MG63 (cell line): ENCODE data around the gene WIPF1. TPM values are rescaled to one million over a fixed set of nuclear protein-coding genes. Genes with fewer than 3 reads are reported as not detected.

Experiments used
- DNase-seq: peaks from one replicate; pipeline ENCODE4 v3.0.0-alpha.2; 2020
- H3K27me3 ChIP-seq: fragments of 250-450 bp; sonication (Bioruptor Pico); 2 replicates; pipeline ENCODE4 v1.5.1; 2020; ENCODE audit warnings: mild to moderate bottlenecking, moderate library complexity
- H3K36me3 ChIP-seq: fragments of 250-450 bp; sonication (Bioruptor Pico); 2 replicates; pipeline ENCODE4 v1.5.1; 2020; ENCODE audit warnings: mild to moderate bottlenecking, moderate library complexity
- H3K4me3 ChIP-seq: fragments of 250-450 bp; sonication (Bioruptor Pico); 2 replicates; pipeline ENCODE4 v1.5.1; 2020; ENCODE audit warnings: mild to moderate bottlenecking, moderate library complexity
- H3K9me3 ChIP-seq: fragments of 250-450 bp; sonication (Bioruptor Pico); 2 replicates; pipeline ENCODE4 v1.5.1; 2020; ENCODE audit warnings: mild to moderate bottlenecking, moderate library complexity
- total RNA-seq: library from RNA; depleted of rRNA; stranded (reverse); fragments of >200 nt; shearing (Covaris generic); gene quantifications from 2 replicates; pipeline ENCODE4 v1.2.3, GENCODE V29; 2014; ENCODE audit warnings: low replicate concordance; rRNA removed

The WIPF1 gene, protein sequence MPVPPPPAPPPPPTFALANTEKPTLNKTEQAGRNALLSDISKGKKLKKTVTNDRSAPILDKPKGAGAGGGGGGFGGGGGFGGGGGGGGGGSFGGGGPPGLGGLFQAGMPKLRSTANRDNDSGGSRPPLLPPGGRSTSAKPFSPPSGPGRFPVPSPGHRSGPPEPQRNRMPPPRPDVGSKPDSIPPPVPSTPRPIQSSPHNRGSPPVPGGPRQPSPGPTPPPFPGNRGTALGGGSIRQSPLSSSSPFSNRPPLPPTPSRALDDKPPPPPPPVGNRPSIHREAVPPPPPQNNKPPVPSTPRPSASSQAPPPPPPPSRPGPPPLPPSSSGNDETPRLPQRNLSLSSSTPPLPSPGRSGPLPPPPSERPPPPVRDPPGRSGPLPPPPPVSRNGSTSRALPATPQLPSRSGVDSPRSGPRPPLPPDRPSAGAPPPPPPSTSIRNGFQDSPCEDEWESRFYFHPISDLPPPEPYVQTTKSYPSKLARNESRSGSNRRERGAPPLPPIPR
- 4.3 and 4.6 TPM in 2 replicates for total RNA-seq

DNA sequence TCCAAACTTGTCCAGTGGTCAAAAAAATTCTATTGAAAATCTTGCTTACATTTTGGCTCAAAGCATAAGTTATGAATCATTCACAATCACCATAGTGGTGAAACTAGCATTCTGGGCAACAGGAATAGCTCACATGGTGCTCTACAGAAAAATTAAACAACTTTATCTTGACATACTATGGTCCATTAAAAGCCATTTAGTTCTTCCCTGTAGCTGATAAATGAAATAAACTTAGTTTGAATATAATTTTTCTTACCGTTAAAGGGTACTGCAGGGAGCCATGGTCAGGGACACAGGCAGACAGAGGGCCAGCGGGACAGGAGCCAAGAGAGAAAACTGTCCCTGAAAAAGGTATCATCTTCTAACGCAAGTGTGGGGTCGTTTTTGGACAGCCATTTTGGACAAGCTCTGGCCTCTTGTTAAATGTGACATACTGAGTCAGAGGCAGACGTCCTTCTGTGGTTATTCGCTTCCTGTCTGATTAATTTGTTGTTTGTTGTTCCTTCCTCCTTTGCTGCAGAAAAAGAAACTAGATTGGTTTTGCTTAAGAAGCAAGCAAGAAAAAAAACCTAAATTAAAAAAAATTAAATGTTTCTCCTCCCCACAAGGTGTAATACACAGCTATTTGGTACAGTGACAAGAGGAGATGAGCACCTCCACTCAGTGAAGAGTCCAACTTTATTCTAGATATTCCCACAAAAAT, at the start of gene WIPF1:
Gene WIPF1, minus strand, starts transcription at position 460 of the 703 bp plus-strand sequence. CDS start 12,231 bp downstream, outside the sequence.
- Histone ChIP-seq H3K9me3 (no peaks in the 10 kb centered on the region), H3K4me3 (peak within 1 kb of the TSS; percentile 17), H3K27me3 (no peaks in the 10 kb centered on the region), H3K36me3 (no peaks in the 10 kb centered on the region)
- peak; percentile 44 for DNase-seq

- no peak for DNase-seq
- Histone ChIP-seq H3K4me3 (no peak overlapping the region), H3K9me3 (peaks cover 8% of the 10 kb centered on the region), H3K36me3 (no peaks in the 10 kb centered on the region), H3K27me3 (no peaks in the 10 kb centered on the region)
Measured at GRCh38 chr2:174645296-174645695, 47.7 kb upstream of the WIPF1 start.

DNA sequence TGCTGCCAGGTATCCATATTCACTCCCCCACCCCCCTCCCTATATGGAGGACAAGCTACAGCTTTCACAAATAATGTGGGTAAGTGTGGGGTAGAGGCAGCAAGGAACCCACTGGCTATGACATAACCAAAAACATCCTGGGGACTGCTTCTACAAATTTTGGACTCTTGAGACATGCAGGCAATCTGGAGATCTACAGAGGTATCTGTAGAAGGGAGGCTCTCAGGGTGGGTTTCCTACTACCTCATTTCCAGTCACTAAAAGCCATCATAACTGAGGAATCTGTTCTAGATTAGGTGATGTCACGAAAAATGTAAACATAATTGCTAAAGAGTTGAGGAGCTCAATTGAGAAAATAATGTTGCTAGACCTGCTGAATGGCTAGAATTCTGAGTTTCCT, 46.8 kb upstream of the WIPF1 start:
- no peak for DNase-seq
- H3K4me3 ChIP-seq, result no peak overlapping the region
- peaks cover 8% of the 10 kb centered on the region for H3K9me3 ChIP-seq
- no peaks in the 10 kb centered on the region for H3K27me3 ChIP-seq
- no peaks in the 10 kb centered on the region for H3K36me3 ChIP-seq

DNA sequence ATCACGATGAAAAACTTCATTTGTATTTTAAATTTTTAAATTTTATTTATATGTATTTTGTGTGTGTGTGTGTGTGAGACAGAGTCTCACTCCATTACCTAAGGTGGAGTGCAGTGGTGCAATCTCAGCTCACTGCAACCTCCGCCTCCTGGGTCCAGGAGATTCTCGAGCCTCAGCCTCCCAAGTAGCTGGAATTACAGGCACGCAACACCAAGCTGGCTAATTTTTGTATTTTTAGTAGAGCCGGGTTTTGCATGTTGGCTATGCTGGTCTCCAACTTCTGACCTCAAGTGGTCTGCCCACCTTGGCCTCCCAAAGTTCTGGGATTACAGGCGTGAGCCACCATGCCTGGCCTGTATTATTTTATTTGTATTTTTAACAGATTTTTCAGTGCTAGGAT, 45.8 kb upstream of the WIPF1 start:
- no peaks in the 10 kb centered on the region for H3K27me3 ChIP-seq
- no peaks in the 10 kb centered on the region for H3K9me3 ChIP-seq
- no peak for DNase-seq
- no peak overlapping the region for H3K4me3 ChIP-seq
- no peaks in the 10 kb centered on the region for H3K36me3 ChIP-seq

- DNase-seq, result no peak
- no peaks in the 10 kb centered on the region for H3K27me3 ChIP-seq
- H3K36me3 ChIP-seq, result no peaks in the 10 kb centered on the region
- H3K9me3 ChIP-seq, result no peaks in the 10 kb centered on the region
- H3K4me3 ChIP-seq, result no peak overlapping the region
Measured at GRCh38 chr2:174641168-174641567, 43.6 kb upstream of the WIPF1 start.

DNA sequence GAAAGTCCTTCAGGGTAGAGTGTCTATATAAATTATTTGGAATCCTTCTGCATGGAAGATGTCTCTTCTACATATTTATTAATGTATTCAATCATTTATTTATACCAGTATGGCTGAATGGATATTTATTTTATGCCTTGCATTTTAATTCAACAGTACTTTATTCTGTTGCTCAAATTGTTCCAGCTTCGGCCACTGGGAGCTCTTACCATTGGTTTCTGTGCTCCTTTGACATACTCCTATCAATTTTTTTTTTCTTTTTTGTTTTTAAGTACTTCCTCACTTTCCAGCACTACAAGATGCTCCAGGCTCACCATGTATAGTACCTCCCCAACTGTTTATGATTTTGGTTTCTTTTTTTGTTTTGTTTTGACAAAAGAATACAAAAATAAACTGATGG, 39.4 kb upstream of the WIPF1 start:
- Histone ChIP-seq H3K9me3 (no peaks in the 10 kb centered on the region), H3K27me3 (no peaks in the 10 kb centered on the region), H3K36me3 (no peaks in the 10 kb centered on the region; the same call in 1 of the 2 replicates), H3K4me3 (no peak overlapping the region)
- no peak for DNase-seq

DNA sequence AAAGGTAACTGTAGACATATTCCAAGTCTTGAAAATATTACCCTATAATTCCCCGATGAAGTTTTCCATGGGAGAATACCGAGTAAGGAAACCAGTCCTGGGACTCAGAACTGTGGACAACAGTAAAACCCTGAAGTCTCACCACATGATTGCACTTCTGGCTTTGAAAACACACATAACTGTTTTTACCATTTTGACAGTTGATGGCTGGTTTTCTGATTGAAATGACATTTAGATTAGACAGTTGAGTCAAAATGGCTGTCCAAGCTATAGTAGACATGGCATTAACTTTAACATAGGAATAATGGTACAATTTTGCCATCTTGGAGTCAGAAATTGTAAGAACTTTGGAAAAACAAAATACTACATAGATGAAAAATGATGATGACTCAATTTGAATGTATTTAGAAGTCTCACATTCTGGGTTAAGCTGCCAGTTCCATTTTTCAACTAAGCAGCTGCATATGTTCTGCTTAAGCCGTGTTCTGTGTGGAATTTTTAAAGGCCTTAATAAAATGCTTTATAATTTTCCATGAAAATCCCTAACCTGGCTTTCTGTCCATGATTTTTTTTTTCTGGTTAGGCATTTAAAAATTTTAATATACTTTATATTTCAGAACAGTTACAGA, 38.3 kb upstream of the WIPF1 start:
- DNase-seq, result no peak
- no peaks in the 10 kb centered on the region for H3K27me3 ChIP-seq

GRCh38 chr2:174635015-174635593, 37.5 kb upstream of the WIPF1 start:
- Histone ChIP-seq H3K9me3 (no peaks in the 10 kb centered on the region), H3K27me3 (no peaks in the 10 kb centered on the region), H3K36me3 (no peaks in the 10 kb centered on the region; the same call in none of the 2 replicates), H3K4me3 (no peak overlapping the region)
- DNase-seq, result no peak

More for the DNA sequence above, 38.3 kb upstream of the WIPF1 start:
- Histone ChIP-seq H3K36me3 (no peaks in the 10 kb centered on the region; the same call in 1 of the 2 replicates), H3K4me3 (no peak overlapping the region), H3K9me3 (no peaks in the 10 kb centered on the region)

- Histone ChIP-seq H3K9me3 (no peaks in the 10 kb centered on the region), H3K4me3 (no peak overlapping the region)
- no peak for DNase-seq
Measured at GRCh38 chr2:174634130-174635014, 36.8 kb upstream of the WIPF1 start.

GRCh38 chr2:174633623-174633930, 36.0 kb upstream of the WIPF1 start:
- H3K36me3 ChIP-seq, result peaks cover 2% of the 10 kb centered on the region
- no peaks in the 10 kb centered on the region for H3K27me3 ChIP-seq
- H3K9me3 ChIP-seq, result no peaks in the 10 kb centered on the region
- H3K4me3 ChIP-seq, result no peak overlapping the region
- no peak for DNase-seq

More at GRCh38 chr2:174634130-174635014, 36.8 kb upstream of the WIPF1 start:
- Histone ChIP-seq H3K36me3 (peaks cover 2% of the 10 kb centered on the region), H3K27me3 (no peaks in the 10 kb centered on the region)

DNA sequence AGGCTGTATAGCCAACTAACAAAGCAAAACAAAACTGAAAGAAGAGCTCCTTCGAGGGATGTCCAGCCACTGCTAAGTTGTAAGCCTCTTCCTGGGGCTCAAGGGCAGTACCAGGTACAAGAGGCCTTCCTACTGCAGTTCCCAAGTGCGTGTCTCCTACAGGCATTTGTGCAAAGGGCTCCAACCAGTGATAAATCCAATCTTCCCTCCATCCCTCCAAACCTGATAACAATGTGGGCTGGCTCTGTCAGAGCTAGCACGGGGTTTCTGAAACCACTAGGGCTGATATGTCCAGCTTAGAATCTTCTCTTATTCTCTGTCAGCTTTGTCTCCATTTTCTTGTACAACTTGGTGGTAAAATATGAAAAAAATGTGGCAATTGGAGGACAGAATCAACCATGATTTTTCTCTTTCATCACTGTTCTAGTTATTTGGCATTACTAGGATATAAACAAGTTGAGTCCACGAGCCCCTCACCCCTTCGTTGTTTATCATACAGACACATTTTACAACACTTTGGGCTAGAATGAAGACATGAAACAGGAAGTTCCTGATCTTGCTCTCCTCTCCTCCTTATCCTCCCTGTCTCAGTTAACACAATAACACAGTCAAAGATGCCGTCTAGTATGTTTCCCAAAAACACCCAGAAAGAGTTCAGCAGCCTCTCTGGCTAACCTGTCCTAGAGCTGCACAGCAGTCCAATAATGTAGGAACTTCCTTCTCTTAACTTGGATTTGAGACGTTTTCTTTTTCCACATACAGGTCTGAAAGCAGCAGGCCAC, 35.4 kb upstream of the WIPF1 start:
- Histone ChIP-seq H3K9me3 (no peaks in the 10 kb centered on the region), H3K36me3 (peaks cover 7% of the 10 kb centered on the region), H3K4me3 (no peak overlapping the region), H3K27me3 (no peaks in the 10 kb centered on the region)
- no peak for DNase-seq

DNA sequence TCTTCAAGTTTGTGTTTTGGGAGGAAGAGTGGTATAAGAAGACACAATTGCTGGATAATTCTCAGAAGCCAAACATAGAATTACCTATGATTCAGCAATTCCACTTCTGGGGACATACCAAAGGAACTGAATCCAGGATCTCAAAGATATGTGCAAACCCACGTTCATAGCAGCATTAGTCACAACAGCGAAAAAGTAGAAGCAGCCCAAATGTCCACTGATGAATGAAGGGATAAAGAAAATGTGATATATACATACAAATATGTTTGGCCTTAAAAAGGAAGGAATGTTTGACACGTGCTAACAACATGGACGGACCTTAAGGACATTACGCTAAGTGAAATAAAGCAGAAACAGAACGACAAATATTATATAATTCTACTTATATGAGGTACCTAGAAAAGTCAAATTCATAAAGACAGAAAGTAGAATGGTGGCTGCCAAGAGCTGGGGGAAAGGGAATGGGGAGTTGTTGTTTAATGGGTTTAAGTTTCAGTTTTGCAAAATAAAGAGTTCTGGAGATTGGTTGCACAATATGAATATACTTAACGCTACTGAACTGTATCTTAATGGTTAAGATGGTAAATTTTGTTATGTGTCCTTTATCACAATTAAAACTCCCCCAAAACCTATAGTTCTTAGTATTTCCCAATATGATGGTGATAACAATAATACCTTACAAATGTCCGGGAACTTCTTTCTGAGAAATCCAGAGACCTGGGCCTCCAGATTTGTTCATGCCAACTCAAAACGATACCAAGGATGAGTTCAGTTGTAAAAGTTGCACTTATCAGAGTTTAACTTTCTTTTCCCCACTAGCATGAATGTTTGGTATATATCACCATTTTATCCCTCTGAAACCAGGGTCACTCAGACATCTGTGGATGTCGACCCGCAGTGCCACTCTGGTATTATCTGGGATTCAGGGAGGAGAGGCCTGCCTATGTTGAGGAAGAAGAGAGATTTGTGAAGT, 33.7 kb upstream of the WIPF1 start:
- H3K36me3 ChIP-seq, result peaks cover 7% of the 10 kb centered on the region
- no peaks in the 10 kb centered on the region for H3K9me3 ChIP-seq
- DNase-seq, result no peak
- no peaks in the 10 kb centered on the region for H3K27me3 ChIP-seq
- no peak overlapping the region for H3K4me3 ChIP-seq

GRCh38 chr2:174630107-174630506, 32.5 kb upstream of the WIPF1 start:
- no peaks in the 10 kb centered on the region for H3K27me3 ChIP-seq
- no peaks in the 10 kb centered on the region for H3K9me3 ChIP-seq
- H3K36me3 ChIP-seq, result peaks cover 7% of the 10 kb centered on the region
- DNase-seq, result no peak
- H3K4me3 ChIP-seq, result no peak overlapping the region

DNA sequence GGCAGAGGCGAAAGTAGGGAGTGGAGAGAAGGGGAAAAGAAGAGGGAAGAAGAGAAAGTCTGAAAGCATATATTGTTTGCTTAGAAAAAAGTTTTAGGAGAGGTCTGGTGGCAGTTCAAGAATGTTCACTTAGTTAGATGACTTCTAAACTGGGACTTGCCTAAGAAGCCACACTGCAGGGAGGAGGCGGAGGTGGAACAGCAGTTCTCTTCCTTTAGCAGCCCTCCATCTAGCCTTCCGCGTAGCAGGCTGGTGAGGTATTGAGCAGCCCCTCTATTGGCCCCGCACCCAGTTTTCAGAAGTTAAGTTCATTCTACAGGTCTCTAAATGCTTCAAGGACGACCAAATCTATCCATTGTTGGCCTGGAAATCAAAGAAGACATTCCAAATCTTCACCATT, 31.9 kb upstream of the WIPF1 start:
- DNase-seq, result no peak
- Histone ChIP-seq H3K27me3 (no peaks in the 10 kb centered on the region), H3K9me3 (no peaks in the 10 kb centered on the region), H3K4me3 (no peak overlapping the region), H3K36me3 (peaks cover 7% of the 10 kb centered on the region)
